PC-9 (cell line): ENCODE measurements around the gene PLD5.

ENCODE experiments used
- CTCF ChIP-seq: fragments of 200-600 bp; sonication (generic); conservative IDR thresholded peaks from 2 replicates; pipeline ENCODE4 v1.6.1; 2017; ENCODE audit warnings: mixed run types, antibody characterized with exemption, mild to moderate bottlenecking, moderate library complexity
- EZH2 ChIP-seq: fragments of 200-600 bp; sonication (generic); IDR thresholded peaks from 2 replicates; pipeline ENCODE4 v1.8.0; 2017; ENCODE audit warnings: antibody characterized with exemption, low read depth

GRCh38 chr1:242185731-242186130 is 338.8 kb downstream of the PLD5 start:
- TF ChIP-seq CTCF (no peak), EZH2 (no peak)
